Keratinocyte (primary cell): Measurements from ENCODE around the gene CPED1.

ENCODE experiments used
- EZH2 ChIP-seq: IDR thresholded peaks from one replicate; pipeline ENCODE4 v1.6.1; 2012; ENCODE audit warnings: inconsistent platforms, mild to moderate bottlenecking, low read length, moderate library complexity
- TF ChIP-seq, protein P1 (sequence below), 3 experiments: IDR thresholded peaks in 1 of 3; conservative IDR thresholded peaks in 1 of 3; optimal IDR thresholded peaks in 1 of 3; 2 replicates in 2 of 3; 3 replicates in 1 of 3; pipeline versions ENCODE3 to v1.5.1; 2011; ENCODE audit warnings: low read length in 3 of 3, mild to moderate bottlenecking in 3 of 3, moderate library complexity in 2 of 3, control low read depth in 1 of 3, inconsistent platforms in 1 of 3; ENCODE audit not compliant: insufficient read depth in 2 of 3; ENCODE audit errors: extremely low read depth in 1 of 3

- TF ChIP-seq, protein P1, sequence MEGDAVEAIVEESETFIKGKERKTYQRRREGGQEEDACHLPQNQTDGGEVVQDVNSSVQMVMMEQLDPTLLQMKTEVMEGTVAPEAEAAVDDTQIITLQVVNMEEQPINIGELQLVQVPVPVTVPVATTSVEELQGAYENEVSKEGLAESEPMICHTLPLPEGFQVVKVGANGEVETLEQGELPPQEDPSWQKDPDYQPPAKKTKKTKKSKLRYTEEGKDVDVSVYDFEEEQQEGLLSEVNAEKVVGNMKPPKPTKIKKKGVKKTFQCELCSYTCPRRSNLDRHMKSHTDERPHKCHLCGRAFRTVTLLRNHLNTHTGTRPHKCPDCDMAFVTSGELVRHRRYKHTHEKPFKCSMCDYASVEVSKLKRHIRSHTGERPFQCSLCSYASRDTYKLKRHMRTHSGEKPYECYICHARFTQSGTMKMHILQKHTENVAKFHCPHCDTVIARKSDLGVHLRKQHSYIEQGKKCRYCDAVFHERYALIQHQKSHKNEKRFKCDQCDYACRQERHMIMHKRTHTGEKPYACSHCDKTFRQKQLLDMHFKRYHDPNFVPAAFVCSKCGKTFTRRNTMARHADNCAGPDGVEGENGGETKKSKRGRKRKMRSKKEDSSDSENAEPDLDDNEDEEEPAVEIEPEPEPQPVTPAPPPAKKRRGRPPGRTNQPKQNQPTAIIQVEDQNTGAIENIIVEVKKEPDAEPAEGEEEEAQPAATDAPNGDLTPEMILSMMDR (optimal IDR thresholded peaks at IDR 0.05 in 1 of 3, IDR thresholded peaks at IDR 0.05 in 1 of 3, conservative IDR thresholded peaks at IDR 0.05 in 1 of 3; ENCODE audit: extremely low read depth in 1 of 3, insufficient read depth in 2 of 3, low read length in 3 of 3), result no peak
- TF ChIP-seq EZH2, result no peak
Measured at GRCh38 chr7:121042195-121042594, 53.7 kb downstream of the CPED1 start.
